ENCODE measurements around the gene PRKAR2A.
"Not testable (repeated sequence)": the region's sequence is repeated elsewhere in the genome, so short reads cannot be mapped to it uniquely, and the experiment has no call there.

The PRKAR2A gene

DNA sequence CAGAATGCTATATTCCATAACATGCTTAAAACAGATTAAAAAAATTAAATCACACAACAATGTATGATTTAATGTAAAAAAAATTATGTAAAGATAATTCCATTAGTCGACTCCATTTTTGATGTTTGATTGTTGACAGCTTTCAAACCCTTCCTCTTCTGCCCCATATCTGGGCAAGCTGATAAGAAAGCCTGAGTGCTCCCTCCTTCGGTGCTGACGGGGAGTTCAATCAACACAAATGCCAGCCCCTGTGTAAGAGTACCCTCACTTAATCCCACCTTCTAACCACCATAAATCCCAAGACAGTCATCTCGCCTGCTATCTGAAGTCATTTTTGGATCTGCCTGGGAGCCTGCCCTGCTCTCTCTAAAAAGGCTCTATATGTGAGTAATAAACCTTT lies 70.8 kb downstream of the PRKAR2A start:
- no peak for DNase-seq

DNA sequence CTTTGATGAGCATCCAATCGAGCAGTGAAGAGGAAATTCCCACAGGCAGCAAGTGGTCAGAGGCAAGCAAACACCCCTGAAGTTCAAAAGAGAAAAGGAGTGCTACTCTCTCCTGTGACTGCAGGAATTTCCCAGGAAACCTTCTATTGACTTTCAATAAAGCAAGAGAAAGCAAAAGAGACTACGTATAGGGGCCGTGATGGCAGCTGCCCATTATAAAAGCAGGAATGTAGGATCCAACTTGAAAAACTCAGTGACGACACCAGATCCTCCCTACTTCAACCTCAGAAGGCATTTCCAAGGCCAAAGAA lies 77.5 kb downstream of the PRKAR2A start:
- DNase-seq: no peak

DNA sequence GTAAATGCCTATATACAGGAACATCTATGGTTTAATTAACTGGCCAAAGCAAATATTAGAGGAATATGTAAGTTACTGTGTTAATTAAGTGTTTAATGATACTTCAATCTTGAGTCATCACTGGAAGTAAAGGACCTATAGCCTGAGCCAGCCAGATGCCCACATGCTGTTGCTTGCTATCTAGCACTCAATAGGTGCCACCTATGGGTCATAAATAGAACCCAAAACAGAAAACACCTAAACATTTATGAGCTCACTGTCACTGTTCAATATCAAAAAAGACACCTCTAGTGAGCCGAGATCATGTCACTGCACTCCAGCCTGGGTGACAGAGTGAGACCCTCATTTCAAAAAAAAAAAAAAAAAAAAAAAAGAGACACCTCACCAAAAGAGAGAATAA lies 82.3 kb downstream of the PRKAR2A start:
- DNase-seq: peak; percentile 19 to 29

- peak; percentile 40 to 47 for DNase-seq
Measured at GRCh38 chr3:48762816-48763215, 84.9 kb downstream of the PRKAR2A start.

DNA sequence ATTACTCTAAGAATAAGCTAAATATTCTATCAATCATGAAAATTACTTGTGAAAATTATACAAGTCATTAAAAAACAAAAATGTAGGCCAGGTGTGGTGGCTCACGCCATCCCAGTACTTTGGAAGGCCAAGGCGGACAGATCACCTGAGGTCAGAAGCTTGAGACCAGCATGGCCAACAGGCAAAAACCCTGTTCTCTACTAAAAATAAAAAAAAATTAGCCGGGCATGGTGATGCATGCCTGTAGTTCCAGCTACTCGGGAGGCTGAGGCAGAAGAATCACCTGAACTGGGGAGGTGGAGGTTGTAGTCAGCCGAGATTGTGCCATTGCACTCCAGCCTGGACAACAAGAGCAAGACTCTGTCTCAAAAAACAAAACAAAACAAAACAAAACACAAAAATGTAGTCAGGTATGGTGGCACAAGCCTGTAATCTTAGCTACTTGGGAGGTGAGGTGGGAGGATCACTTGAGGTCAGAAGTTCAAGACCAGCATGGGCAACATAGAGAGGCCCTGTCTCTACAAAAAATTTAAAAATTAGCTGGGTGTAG lies 87.6 kb downstream of the PRKAR2A start:
- not testable (repeated sequence) for DNase-seq

- not testable (repeated sequence) for DNase-seq
Measured at GRCh38 chr3:48759531-48759930, 88.1 kb downstream of the PRKAR2A start.

- DNase-seq: no peak
Measured at GRCh38 chr3:48759071-48759470, 88.6 kb downstream of the PRKAR2A start.

GRCh38 chr3:48756640-48757039 lies 91.0 kb downstream of the PRKAR2A start:
- no peak for DNase-seq

DNA sequence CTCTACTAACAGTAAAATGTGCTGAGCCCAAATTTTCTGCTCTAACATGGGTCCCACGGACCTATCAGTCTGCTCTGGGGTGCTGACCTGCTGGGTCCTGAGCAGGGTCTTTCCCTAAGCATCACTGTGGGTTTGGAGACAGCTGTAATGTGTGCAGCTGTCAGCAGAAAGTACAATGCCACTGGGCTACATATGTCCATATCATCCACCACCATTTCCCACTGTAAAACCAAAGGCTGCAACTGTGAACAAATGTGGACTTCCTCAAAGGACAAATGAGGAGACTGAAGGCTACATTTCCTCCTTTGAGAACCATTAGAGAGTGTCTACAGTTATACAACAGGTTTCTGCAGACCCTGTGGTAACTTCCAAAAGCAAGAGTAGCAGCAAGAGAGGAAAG lies 96.8 kb downstream of the PRKAR2A start:
- peak; percentile 45 to 65 for DNase-seq

GRCh38 chr3:48748754-48749153 lies 98.9 kb downstream of the PRKAR2A start:
- peak; percentile 94 for DNase-seq

GRCh38 chr3:48747706-48748105 lies 100.0 kb downstream of the PRKAR2A start:
- no peak for DNase-seq

- no peak for DNase-seq
Measured at GRCh38 chr3:48747015-48747615, 100.6 kb downstream of the PRKAR2A start.

DNA sequence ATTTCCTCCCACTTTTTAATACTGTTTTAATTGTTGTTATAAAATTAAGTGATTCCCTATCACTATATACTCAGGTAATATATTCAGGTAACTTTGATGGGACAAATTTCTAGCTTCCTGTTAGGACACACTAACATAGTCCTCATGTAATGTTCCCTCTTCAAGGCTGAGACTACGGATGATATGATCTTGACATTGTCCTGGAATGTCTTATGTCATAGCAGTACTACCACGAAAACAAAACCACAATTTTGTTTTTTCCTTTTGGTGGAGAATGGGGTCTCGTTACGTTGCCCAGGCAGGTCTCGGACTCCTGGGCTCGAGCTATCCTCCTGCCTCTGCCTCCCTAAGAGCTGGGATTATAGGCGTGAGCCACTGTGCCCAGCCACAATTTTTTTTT lies 103.9 kb downstream of the PRKAR2A start:
- DNase-seq: no peak

GRCh38 chr3:48741226-48741625 lies 106.4 kb downstream of the PRKAR2A start:
- DNase-seq: not testable (repeated sequence)

DNA sequence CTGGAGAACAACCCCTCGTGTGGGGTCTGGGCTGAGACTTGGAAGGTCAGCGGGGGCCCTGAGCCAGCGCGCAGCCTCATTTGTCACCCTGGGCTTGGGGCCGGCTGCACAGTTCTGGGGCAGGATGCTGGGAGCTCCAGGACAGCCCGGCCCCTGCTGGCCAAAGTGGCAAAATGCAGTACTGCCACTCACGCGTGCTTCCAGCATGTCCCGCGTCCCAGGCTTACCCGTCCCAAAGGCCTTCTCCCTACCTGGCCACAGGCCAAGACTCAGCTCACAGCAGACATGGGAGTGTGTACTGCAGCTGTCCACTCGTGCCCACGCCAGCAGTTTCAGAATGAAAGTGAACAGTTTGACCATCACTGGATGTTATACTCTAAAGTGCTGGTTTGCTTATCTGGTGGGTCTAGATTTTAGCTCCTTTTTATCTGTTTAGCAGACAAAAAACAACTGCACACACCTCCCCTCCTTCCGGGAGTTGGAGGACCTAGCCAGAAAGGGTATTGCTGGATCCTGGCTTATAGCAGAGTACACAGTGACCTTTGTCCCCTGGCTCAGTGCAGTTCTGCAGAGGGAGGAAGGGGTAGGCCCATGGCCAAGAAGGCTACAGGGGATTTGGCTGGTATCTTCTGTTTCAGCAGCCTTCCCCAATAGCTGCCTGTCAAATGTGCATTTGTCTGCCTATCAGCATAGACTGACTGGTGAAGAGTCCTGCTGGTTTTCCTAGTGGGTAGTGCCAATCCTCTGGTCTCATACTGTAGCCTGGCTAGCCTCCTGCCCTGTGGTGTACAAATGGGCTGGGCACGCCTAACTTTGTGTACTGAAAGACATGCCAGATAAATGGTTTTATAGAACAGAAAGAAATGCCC lies 107.5 kb downstream of the PRKAR2A start:
- DNase-seq: peak; percentile 65 to 78

GRCh38 chr3:48739617-48739954 lies 108.1 kb downstream of the PRKAR2A start:
- DNase-seq: no peak

- no peak for DNase-seq
Measured at GRCh38 chr3:48738926-48739616, 108.6 kb downstream of the PRKAR2A start.

- DNase-seq: no peak
Measured at GRCh38 chr3:48738144-48738536, 109.5 kb downstream of the PRKAR2A start.

GRCh38 chr3:48735075-48735767 lies 112.5 kb downstream of the PRKAR2A start:
- peak; percentile 19 to 32 for DNase-seq

DNA sequence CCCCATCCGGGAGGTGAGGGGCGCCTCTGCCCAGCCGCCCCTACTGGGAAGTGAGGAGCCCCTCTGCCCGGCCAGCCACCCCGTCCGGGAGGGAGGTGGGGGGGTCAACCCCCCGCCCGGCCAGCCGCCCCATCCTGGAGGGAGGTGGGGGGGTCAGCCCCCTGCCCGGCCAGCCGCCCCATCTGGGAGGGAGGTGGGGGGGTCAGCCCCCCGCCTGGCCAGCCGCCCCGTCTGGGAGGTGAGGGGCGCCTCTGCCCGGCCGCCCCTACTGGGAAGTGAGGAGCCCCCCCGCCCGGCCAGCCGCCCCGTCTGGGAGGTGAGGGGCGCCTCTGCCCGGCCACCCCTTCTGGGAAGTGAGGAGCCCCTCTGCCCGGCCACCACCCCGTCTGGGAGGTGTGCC lies 113.1 kb downstream of the PRKAR2A start:
- not testable (repeated sequence) for DNase-seq

DNA sequence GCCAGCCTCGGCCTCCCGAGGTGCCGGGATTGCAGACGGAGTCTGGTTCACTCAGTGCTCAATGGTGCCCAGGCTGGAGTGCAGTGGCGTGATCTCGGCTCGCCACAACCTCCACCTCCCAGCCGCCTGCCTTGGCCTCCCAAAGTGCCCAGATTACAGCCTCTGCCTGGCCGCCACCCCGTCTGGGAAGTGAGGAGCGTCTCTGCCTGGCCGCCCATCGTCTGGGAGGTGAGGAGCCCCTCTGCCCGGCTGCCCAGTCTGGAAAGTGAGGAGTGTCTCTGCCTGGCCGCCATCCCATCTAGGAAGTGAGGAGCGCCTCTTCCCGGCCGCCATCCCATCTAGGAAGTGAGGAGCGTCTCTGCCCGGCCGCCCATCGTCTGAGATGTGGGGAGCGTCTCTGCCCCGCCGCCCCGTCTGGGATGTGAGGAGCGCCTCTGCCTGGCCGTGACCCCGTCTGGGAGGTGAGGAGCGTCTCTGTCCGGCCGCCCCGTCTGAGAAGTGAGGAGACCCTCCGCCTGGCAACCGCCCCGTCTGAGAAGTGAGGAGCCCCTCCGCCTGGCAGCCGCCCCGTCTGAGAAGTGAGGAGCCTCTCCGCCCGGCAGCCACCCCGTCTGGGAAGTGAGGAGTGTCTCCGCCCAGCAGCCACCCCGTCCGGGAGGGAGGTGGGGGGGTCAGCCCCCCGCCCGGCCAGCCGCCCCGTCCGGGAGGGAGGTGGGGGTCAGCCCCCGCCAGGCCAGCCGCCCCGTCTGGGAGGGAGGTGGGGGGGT lies 113.7 kb downstream of the PRKAR2A start:
- DNase-seq: not testable (repeated sequence)

DNA sequence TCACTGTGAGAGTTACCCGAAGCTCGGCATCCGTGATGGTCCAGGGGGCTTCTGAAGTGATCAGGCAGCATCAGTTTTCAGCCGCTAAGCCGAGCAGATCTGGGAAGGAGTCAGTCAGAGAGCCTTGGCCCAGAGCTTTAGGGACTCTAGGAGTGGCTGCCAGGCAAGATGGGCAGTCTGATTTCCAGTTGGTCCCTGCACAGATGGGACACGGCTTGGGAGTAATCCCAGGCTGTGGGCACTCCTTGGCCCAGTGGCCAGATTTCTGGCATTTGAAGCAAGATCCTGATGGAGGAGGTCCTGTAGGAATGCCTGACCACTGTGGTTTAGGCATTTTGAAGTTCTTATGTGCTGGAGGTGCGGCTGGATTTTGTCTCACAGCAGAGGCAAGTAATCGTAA lies 120.2 kb downstream of the PRKAR2A start:
- DNase-seq: no peak
